GM13977 (cell line): ENCODE results near the gene MGLL.

Experiments
- DNase-seq: peaks from one replicate; pipeline ENCODE4 v3.0.0; 2012; ENCODE audit warnings: low spot score
- in situ Hi-C: fragments of 300-500 bp; cut with MboI; formaldehyde crosslinking; loops from one replicate; pipeline ENCODE4 v1.12.0; 2022; ENCODE audit warnings: low sequenced_read_pairs, low pct_unique_long_range_greater_than_20kb, mixed read lengths, inconsistent platforms; ENCODE audit not compliant: unreplicated experiment
- TF ChIP-seq, protein P1 (sequence below): IDR thresholded peaks from 2 replicates; pipeline ENCODE4 v1.5.1; 2012; ENCODE audit warnings: mild to moderate bottlenecking, control low read depth; ENCODE audit not compliant: insufficient read depth; ENCODE audit errors: extremely low read depth, missing control alignments

Gene MGLL

DNA sequence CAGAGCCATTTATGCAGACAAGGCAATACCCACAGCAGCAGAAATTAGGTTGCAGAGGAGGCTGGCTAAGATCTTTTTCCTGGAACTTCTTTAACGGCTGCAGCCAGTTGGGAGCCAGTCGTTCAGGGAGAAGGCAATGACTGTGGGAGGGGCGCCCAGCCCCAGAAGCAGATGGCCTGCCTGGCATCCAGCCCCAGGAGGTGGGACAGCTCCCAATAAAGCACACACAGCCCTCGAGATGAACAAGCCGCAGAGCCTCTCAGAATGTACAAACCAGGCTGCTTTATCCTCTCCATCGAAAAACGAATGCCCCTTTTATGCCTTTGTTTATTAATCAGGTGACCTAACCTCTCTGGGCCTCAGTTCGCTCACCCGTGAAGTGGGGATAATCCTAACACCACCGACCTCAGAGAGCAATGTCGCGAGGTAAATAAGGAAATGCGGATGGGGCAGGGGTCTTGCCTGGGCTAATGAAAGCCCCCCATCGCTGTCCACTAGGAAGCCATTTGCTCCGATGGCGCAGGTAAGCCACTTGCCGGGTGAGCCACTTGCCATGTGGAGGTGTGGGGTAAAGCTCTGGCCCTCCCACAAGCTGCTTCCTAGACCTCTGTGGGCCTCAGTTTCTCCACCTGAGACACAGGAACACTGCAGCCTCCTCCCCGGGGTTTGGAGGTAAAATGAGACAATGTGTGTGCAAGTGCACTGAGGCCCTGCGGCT, 35.8 kb downstream of the MGLL start:
- DNase-seq = no peak
- in situ Hi-C loops = no loop called here
- TF ChIP-seq, protein P1, sequence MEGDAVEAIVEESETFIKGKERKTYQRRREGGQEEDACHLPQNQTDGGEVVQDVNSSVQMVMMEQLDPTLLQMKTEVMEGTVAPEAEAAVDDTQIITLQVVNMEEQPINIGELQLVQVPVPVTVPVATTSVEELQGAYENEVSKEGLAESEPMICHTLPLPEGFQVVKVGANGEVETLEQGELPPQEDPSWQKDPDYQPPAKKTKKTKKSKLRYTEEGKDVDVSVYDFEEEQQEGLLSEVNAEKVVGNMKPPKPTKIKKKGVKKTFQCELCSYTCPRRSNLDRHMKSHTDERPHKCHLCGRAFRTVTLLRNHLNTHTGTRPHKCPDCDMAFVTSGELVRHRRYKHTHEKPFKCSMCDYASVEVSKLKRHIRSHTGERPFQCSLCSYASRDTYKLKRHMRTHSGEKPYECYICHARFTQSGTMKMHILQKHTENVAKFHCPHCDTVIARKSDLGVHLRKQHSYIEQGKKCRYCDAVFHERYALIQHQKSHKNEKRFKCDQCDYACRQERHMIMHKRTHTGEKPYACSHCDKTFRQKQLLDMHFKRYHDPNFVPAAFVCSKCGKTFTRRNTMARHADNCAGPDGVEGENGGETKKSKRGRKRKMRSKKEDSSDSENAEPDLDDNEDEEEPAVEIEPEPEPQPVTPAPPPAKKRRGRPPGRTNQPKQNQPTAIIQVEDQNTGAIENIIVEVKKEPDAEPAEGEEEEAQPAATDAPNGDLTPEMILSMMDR = no peak

GRCh38 chr3:127785711-127786265, 36.5 kb downstream of the MGLL start:
- in situ Hi-C loops = no loop called here
- TF ChIP-seq, protein P1 = no peak
- DNase-seq = no peak

GRCh38 chr3:127784865-127785710, 37.2 kb downstream of the MGLL start:
- in situ Hi-C loops = no loop called here
- TF ChIP-seq, protein P1 = no peak
- DNase-seq = no peak

DNA sequence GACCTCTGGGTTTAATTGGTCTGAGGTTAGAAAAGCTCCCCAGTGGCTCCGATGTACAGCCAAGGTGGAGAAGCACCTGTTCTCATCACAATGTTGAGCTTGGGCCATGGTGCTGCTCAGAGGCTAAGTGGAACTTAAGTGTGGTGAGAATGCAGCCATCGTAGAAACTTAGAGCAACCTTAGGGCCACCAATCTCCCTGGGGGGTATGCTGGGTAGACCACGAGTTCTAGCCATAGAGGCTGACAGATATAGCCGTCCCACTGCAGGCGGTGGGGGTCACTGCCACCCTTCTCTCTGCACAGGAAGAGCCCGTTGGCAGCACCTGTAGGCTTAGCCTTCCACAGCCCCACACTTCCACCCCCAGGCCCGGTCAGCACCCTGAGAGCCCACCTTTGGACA, 38.0 kb downstream of the MGLL start:
- in situ Hi-C loops = no loop called here
- no peak for DNase-seq
- TF ChIP-seq, protein P1 = no peak

DNA sequence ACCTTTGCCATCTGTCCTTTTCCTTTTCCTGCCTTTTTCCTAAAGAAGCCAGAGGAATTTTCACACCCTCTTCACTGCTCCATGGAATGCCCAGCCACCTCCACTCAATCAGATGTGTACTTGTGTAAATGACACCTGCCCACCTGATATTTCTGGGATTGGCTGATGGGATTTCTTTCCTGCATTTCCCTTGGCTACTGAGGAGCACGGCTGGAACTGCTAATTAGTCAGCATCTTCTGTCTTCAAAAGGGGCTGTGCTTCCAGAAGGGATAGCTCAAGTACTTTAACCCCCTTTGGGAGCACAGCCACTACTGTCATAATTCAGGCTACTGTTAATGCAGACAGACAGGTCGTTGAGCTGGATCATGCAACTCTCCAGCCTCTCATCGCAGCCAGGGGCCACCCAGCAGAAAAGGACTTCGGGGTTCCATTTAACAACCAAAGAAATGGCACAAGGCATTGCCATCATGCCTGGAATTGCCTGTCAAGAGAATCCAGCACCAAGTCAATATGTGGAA, 38.6 kb downstream of the MGLL start:
- DNase-seq = no peak

GRCh38 chr3:127783166-127783565, 39.1 kb downstream of the MGLL start:
- TF ChIP-seq, protein P1 = no peak
- in situ Hi-C loops = no loop called here
- DNase-seq = no peak

More for the DNA sequence above, 38.6 kb downstream of the MGLL start:
- in situ Hi-C loops = no loop called here
- TF ChIP-seq, protein P1 = no peak
